Stomach (tissue), 9 donors: ENCODE data around the gene CA14. TPM values are rescaled to one million over a fixed set of nuclear protein-coding genes. Genes with fewer than 3 reads are reported as not detected.
"Not testable (repeated sequence)": the region's sequence is repeated elsewhere in the genome, so short reads cannot be mapped to it uniquely, and the experiment has no call there.

ENCODE experiments used
- DNase-seq, 2 donors: peaks; one replicate each; pipeline versions ENCODE4 v3.0.0 to v3.0.0-alpha.2; 2013 to 2019
- H3K27ac ChIP-seq, 5 donors: fragments of 200-600 bp in 4 of 5; sonication (generic) in 4 of 5; one replicate each; pipeline ENCODE4 v1.5.1; 2013 to 2019; ENCODE audit warnings: mild to moderate bottlenecking in 1 of 5, moderate library complexity in 1 of 5
- H3K27me3 ChIP-seq, 3 donors: fragments of 200-600 bp; sonication (generic); one replicate each; pipeline ENCODE4 v1.5.1; 2017 to 2019; ENCODE audit warnings: mixed run types in 1 of 3
- H3K36me3 ChIP-seq, 4 donors: fragments of 200-600 bp; sonication (generic); 1 replicate in 3 of 4; 2 replicates in 1 of 4; pipeline ENCODE4 v1.5.1; 2016 to 2019
- H3K4me1 ChIP-seq, 4 donors: fragments of 200-600 bp; sonication (generic); one replicate each; pipeline ENCODE4 v1.5.1; 2016 to 2019
- H3K4me3 ChIP-seq, 4 donors: fragments of 200-600 bp; sonication (generic) in 3 of 4; one replicate each; pipeline ENCODE4 v1.5.1; 2016 to 2019; ENCODE audit warnings: mild to moderate bottlenecking in 1 of 4
- H3K9me3 ChIP-seq, 4 donors: fragments of 200-600 bp; sonication (generic); one replicate each; pipeline ENCODE4 v1.5.1; 2016 to 2019
- CTCF ChIP-seq, 7 experiments: fragments of 450-650 bp in 4 of 7; fragments of 200-600 bp in 3 of 7; sonication (generic) in 3 of 7; IDR thresholded peaks; one replicate each; pipeline ENCODE4 v1.5.1; 2016 to 2019; ENCODE audit warnings: antibody characterized with exemption in 7 of 7, control low read depth in 2 of 7, mild to moderate bottlenecking in 1 of 7
- EP300 ChIP-seq: sonication (generic); formaldehyde crosslinking; IDR thresholded peaks from one replicate; pipeline ENCODE4 v1.6.1; 2017; ENCODE audit warnings: antibody characterized with exemption
- POLR2A ChIP-seq, 4 donors: fragments of 450-650 bp; IDR thresholded peaks; one replicate each; pipeline ENCODE4 v1.6.1; 2016; ENCODE audit warnings: antibody characterized with exemption in 4 of 4, control low read depth in 2 of 4, mild to moderate bottlenecking in 1 of 4, moderate library complexity in 1 of 4
- POLR2AphosphoS5 ChIP-seq, 3 donors: sonication (generic); formaldehyde crosslinking; IDR thresholded peaks; one replicate each; pipeline ENCODE4 v1.6.1; 2016; ENCODE audit warnings: antibody characterized with exemption in 3 of 3
- WGBS, 5 donors: extraction: QIAGEN DNeasy Blood & Tissue Kit in 3 of 5; methylation state at CpG; one replicate each; pipeline versions ENCODE4 v1.1.5 to v1.1.7; 2013 to 2018; 5-methylcytosine and 5-hydroxymethylcytosine counted together
- intact Hi-C: fragments of 100-400 bp; cut with DNase I; formaldehyde crosslinking; loops from one replicate; pipeline ENCODE4 v1.15.1; 2023; ENCODE audit warnings: low total_unique reads
- polyA plus RNA-seq, 3 donors: library from polyadenylated mRNA; stranded (reverse); fragments of 200-250 nt; gene quantifications; one replicate each; pipeline ENCODE4 v1.2.3, GENCODE V29; 2013
- total RNA-seq, 5 donors: library from RNA; depleted of rRNA; stranded (reverse); fragments of >200 nt; gene quantifications; one replicate each; pipeline versions ENCODE4 v1.1.0 to v1.2.3, GENCODE V29; 2014 to 2016
- donor health status: healthy with polysubstance abuse.
- donor health status: Bipolar disorder and iron deficiency.
- donor health status: healthy.

CA14 gene
- total and polyA plus RNA-seq, 8 donors = 0.68 to 1.4 (median 1.1) TPM; not detected in 4

- 0% methylated on average over 33 of the region's 33 CpGs for WGBS, 5 donors
- H3K4me3 ChIP-seq = peak within 1 kb of the TSS; percentile 78 to 95 (median 90)
- no peaks in the 10 kb centered on the region for H3K27me3 ChIP-seq
- peaks cover 4 to 30% (median 16%) of the 10 kb centered on the region in 4 donors for H3K4me1 ChIP-seq
- DNase-seq = peak; percentile 94 to 99
- H3K9me3 ChIP-seq = no peaks in the 10 kb centered on the region
- TF ChIP-seq CTCF (IDR thresholded peaks at IDR 0.05) = peak in 1 of 7 experiments; percentile 8
- no peak for TF ChIP-seq EP300
- peak in 2 of 4 donors; percentile 68 to 71 for TF ChIP-seq POLR2A (IDR thresholded peaks at IDR 0.05)
- TF ChIP-seq POLR2AphosphoS5 (IDR thresholded peaks at IDR 0.05) = peak; percentile 79 to 92 (median 91)
- intact Hi-C loops = no loop called here
- H3K27ac ChIP-seq = peak within 1 kb of the TSS; percentile 81 to 99 (median 94)
- peaks cover 0 to 5% (median 3%) of the 10 kb centered on the region in 4 donors for H3K36me3 ChIP-seq
Measured at GRCh38 chr1:150235852-150236613, 21.5 kb upstream of the CA14 start, which contains the start of gene ANP32E. Gene ANP32E, minus strand, starts transcription at chr1:150236112. Its CDS starts 326 bp downstream, at chr1:150235786.

DNA sequence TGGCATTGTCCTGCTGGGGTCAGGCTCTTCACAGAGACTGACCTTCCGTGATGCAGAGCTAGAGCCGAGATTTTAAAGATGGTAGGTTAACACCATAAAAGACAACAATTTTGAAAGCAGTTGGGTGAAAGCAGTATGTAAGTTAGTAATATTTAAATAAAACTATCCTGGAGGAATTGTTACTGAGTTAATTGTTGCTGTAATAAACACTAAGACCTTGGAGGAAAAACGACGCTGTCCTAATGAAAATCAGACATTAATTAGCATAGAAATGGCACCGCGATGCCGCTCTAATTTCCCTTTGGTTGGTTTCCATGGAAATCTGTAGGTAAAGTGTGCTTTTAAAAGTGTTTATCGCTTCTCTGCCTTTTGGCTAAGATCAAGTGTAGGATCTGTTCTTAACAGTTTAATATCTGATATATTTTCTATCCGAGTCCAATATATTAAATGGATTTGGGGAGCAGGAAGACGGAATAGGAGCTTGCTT, 20.9 kb upstream of the CA14 start:
- WGBS, 5 donors = 30 to 44% (median 37%) methylated on average over 10 of the region's 10 CpGs
- intact Hi-C loops = no loop called here
- no peaks in the 10 kb centered on the region for H3K9me3 ChIP-seq
- H3K36me3 ChIP-seq = no peaks in the 10 kb centered on the region
- TF ChIP-seq EP300 (no peak), CTCF (IDR thresholded peaks at IDR 0.05) (no peak), POLR2AphosphoS5 (IDR thresholded peaks at IDR 0.05) (no peak), POLR2A (IDR thresholded peaks at IDR 0.05) (no peak)
- DNase-seq = no peak
- peak overlapping the region; percentile 78 to 95 (median 90) for H3K4me3 ChIP-seq
- H3K27me3 ChIP-seq = no peaks in the 10 kb centered on the region
- peaks cover 4 to 30% (median 16%) of the 10 kb centered on the region in 4 donors for H3K4me1 ChIP-seq
- peak overlapping the region in 4 of 5 donors; percentile 35 to 99 (median 94) for H3K27ac ChIP-seq

DNA sequence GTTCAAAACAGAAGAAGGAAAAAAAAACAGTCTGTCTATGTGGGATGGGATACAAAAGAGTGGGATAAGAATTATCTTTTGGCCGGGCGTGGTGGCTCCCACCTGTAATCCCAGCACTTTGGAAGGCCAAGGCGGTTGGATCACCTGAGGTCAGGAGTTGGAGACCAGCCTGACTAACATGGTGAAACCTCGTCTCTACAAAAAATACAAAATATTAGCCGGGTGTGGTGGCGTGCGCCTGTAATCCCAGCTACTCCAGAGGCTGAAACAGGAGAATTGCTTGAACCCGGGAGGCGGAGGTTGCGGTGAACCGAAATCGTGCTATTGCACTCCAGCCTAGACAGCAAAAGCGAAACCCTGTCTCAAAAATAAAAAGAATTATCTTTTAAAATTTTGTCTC, 20.4 kb upstream of the CA14 start:
- H3K9me3 ChIP-seq, H3K27ac ChIP-seq, H3K27me3 ChIP-seq, H3K4me3 ChIP-seq, intact Hi-C loops, DNase-seq, H3K36me3 ChIP-seq: not testable (repeated sequence)
- 88 to 95% (median 94%) methylated on average over 13 of the region's 13 CpGs for WGBS, 5 donors
- peaks cover 4 to 30% (median 16%) of the 10 kb centered on the region in 4 donors for H3K4me1 ChIP-seq

DNA sequence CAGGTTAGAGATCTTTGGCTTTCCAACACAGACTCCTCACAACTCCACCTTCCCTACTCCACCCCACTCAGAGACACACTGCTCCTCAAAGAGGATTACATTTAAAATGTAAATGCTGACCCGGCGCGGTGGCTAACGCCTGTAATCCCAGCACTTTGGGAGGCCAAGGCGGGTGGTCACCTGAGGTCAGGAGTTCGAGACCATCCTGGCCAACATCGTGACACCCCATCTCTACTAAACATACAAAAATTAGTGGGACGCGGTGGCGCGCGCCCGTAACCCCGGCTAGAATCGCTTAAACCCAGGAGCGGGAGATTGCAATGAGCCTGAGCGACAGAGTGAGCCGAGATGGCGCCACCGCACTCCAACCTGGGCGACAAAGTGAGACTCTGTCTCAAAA, 19.8 kb upstream of the CA14 start:
- Histone ChIP-seq H3K27me3 (no peaks in the 10 kb centered on the region), H3K4me1 (peaks cover 4 to 26% (median 16%) of the 10 kb centered on the region in 4 donors), H3K36me3 (no peaks in the 10 kb centered on the region), H3K4me3 (no peak overlapping the region), H3K9me3 (no peaks in the 10 kb centered on the region), H3K27ac (no peak overlapping the region)
- intact Hi-C loops = no loop called here
- no peak for TF ChIP-seq EP300
- TF ChIP-seq CTCF (IDR thresholded peaks at IDR 0.05) = no peak
- no peak for TF ChIP-seq POLR2AphosphoS5 (IDR thresholded peaks at IDR 0.05)
- no peak for TF ChIP-seq POLR2A (IDR thresholded peaks at IDR 0.05)
- DNase-seq = no peak
- WGBS, 5 donors = 93 to 95% (median 94%) methylated on average over 21 of the region's 21 CpGs

GRCh38 chr1:150243003-150243402, 14.6 kb upstream of the CA14 start:
- Histone ChIP-seq H3K9me3 (no peaks in the 10 kb centered on the region), H3K4me1 (no peaks in the 10 kb centered on the region), H3K4me3 (no peak overlapping the region), H3K27ac (no peak overlapping the region), H3K36me3 (no peaks in the 10 kb centered on the region), H3K27me3 (no peaks in the 10 kb centered on the region)
- peak in 1 of 2 donors; percentile 66 for DNase-seq
- intact Hi-C loops = no loop called here
- 83 to 96% (median 90%) methylated on average over 3 of the region's 3 CpGs for WGBS, 5 donors
- TF ChIP-seq POLR2AphosphoS5 (IDR thresholded peaks at IDR 0.05) (no peak), POLR2A (IDR thresholded peaks at IDR 0.05) (no peak), EP300 (no peak), CTCF (IDR thresholded peaks at IDR 0.05) (no peak)
